GM12872 (cell line): Measurements from ENCODE around the gene PFKFB3.

Experiments
- TF ChIP-seq, protein P1 (sequence below): IDR thresholded peaks from 3 replicates; pipeline ENCODE4 v1.5.1; 2011; ENCODE audit warnings: low read depth, mild to moderate bottlenecking, low read length, moderate library complexity; ENCODE audit not compliant: insufficient read depth

PFKFB3 gene

DNA sequence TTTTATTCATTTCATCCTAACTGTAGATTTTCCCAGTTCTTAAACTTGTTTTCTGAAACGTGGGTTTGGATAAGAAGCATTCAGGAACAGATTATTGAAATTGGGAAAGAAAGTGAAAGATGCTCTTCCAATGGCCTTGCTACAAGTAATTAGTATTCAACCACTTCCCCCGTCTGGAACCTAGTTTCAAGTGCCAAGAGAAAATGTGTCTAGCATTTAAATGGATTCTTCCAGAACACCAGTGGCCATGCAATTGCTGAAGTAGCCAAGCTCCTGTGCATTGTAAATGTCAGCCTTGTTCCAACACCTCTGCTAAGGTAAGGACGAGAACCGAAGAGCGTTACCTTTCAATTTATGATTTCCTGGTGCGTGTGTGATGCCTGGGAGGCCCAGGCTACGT lies 68.2 kb downstream of the PFKFB3 start:
- TF ChIP-seq, protein P1, sequence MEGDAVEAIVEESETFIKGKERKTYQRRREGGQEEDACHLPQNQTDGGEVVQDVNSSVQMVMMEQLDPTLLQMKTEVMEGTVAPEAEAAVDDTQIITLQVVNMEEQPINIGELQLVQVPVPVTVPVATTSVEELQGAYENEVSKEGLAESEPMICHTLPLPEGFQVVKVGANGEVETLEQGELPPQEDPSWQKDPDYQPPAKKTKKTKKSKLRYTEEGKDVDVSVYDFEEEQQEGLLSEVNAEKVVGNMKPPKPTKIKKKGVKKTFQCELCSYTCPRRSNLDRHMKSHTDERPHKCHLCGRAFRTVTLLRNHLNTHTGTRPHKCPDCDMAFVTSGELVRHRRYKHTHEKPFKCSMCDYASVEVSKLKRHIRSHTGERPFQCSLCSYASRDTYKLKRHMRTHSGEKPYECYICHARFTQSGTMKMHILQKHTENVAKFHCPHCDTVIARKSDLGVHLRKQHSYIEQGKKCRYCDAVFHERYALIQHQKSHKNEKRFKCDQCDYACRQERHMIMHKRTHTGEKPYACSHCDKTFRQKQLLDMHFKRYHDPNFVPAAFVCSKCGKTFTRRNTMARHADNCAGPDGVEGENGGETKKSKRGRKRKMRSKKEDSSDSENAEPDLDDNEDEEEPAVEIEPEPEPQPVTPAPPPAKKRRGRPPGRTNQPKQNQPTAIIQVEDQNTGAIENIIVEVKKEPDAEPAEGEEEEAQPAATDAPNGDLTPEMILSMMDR, result no peak

DNA sequence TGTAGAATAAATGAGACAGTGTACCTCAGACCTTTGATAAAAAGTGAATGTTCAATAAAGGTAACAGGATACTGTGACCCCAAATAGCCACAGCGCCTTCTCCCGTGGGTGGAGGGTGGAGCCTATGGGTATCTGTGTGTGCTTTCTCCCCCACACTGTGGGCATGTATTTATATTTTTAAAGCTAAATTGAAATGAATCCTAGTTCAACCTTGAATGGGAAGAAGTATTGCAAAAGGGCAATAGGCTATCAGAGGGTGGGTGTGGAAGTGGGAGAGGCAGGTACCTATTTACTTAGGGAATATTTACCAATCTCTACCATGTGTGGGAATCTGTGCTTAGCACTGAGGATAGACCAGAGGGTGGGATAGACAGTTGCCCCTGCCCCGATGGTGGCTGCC lies 68.9 kb downstream of the PFKFB3 start:
- TF ChIP-seq, protein P1, result no peak

DNA sequence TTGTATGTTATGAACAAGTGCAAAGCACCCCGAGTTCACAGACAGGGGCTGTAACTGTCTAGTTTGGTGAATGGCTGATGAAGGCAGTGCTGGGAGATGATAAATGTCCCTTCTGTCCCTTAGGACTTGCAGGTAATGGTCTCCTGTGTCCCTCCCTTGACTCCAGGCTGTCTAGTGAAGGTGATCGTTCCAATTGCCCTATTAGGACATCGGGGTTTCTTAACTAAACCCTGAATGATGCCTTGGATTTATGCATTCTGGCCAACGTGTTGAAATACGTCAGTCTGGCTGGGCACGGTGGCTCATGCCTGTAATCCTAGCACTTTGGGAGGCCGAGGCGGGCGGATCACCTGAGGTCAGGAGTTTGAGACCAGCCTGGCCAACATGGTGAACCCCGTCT lies 69.4 kb downstream of the PFKFB3 start:
- TF ChIP-seq, protein P1, result no peak

DNA sequence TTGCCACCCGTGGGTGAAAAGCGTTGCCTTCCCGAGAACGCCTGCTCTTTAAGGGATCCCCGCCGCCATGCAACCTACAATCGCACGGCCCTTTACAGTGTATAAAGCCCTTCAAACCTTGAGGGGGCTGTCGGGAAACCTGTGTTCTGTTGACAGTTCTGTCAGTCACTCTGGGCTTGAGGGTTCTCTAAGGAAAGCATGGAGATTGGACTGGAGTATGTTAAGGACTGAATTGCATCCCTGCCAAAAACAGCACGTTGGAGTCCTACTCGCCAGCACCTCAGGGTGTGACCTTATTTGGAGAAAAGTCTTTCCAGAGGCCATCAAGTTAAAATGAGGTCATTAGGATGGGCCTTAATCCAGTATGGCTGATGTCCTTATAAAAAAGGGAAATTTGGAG lies 70.6 kb downstream of the PFKFB3 start:
- TF ChIP-seq, protein P1, result no peak

DNA sequence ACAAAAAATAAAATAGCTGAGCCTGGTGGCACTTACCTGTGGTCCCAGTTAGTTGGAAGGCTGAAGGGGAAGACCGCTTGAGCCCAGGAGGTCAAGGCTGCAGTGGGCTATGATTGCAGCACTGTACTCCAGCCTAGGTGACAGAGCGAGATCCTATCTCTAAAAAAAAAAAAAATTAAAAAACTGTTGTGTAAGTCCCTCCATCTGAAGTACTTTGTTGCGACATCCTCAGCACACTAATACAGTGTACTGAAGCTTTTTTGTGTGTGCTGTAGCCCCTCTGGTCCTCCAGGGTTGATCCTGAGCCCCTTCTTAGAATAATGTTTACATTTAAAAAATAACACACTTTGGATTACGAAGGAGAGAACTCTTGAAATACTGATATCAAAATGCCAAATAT lies 71.3 kb downstream of the PFKFB3 start:
- TF ChIP-seq, protein P1, result no peak

DNA sequence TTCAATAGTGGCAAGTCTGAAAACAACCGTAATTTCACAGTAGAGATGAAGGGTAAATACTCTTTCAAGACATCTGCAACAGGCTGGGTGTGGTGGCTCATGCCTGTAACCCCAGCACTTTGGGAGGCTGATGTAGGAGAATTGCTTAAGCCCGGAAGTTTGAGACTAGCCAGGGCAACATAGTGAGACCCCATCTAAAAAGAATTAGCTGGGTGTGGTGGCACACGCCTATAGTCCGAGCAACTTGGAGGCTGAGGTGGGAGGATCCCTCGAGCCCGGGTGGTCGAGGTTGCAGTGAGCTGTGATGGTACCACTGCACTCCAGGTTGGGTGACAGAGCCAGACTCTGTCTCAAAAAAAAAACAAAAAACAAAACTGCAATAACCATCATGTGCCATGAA lies 71.8 kb downstream of the PFKFB3 start:
- TF ChIP-seq, protein P1, result no peak

DNA sequence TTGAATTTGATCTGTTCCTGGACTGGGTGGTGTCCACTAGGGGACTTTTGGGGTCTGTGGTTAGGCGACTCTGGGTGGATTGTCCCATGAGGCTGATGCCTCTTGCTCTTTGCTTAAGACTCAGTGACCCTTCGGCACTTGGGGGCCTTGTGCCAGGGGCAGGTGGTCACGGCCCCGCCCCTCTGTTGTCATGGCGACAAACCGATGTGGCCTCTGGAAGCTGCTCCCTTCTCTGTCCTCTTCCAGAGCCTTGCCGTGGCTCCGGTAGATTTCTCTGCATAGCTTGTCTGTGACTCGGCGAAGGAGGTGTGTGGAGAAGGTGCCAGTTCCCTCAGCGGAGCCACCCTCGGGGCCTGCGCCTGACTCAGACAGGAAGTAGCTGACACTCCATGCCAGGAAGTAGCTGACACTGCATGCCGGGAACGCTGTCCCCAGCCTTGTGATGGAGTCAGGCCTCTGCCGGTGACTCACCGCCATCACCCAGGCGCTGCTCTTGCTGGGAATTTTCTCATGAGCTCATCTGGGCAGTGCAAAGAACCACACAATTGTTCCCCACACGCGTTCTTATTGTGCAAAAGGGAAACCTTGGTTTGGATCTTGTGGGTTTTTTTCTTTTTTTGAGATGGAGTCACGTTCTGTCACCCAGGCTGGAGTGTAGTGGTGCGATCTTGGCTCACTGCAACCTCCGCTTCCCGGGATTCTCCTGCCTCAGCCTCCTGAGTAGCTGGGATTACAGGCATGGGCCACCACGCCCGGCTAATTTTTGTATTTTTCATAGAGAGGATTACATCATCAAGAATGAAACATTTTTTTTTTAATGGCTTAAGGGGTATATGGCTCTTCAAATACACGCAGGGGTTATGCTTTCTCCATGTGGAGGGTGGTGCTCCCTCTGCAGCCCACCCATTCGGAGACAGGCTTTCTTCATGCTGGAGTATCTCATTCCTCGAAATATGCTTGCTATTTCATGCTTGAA lies 72.6 kb downstream of the PFKFB3 start:
- TF ChIP-seq, protein P1, result no peak
